ENCODE data around the gene SRD5A1.
A peak's percentile ranks its signal among the peaks of the same experiment; 100 is the strongest.
"Not testable (repeated sequence)": the region's sequence is repeated elsewhere in the genome, so short reads cannot be mapped to it uniquely, and the experiment has no call there.

SRD5A1 gene

DNA sequence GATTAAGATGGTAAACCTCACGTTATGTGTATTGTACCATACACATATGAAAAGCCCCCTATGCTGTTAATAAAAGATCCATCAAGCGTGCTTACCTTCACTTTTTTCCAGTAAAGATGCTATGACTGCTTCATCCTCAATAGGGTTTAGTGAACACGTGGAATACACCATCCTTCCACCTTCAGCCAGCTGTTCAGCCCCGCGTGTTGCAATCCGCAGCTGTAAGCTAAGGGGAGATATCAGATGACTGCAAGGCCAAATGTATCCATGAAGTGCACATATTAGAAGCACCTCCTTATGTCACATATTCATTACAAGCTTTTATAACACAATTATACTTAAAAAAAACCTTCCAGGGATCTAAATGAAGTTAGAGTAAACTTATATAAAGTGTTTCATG lies 16.6 kb upstream of the SRD5A1 start:
- TF ChIP-seq ZNF274 (IDR thresholded peaks at IDR 0.05; ENCODE audit: low read depth, low read length) = no peak
- no peak overlapping the region for H3K4me3 ChIP-seq (ENCODE audit: low read length)

DNA sequence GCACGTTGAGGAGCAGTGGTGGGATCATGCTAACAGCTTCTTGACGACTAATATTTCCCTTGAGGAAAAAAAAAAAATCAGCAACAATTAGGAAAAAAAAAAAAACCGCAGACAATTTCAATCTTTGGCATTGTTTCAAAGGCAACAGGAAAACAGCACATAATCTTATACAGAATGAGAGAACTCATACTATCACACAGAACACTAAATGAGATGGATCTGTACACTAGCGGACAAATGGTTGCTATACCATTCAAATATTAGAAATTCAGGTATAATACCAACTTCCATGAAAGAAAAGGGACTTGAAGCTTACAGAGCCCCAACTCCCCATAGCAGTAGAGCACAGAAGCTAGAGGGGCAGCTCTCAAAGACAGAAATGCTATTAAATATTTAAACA lies 10.0 kb upstream of the SRD5A1 start:
- H3K4me3 ChIP-seq (ENCODE audit: low read length) = no peak overlapping the region
- peak; percentile 52; the same call in 1 of the 2 replicates for TF ChIP-seq ZNF274 (IDR thresholded peaks at IDR 0.05; ENCODE audit: low read depth, low read length)

DNA sequence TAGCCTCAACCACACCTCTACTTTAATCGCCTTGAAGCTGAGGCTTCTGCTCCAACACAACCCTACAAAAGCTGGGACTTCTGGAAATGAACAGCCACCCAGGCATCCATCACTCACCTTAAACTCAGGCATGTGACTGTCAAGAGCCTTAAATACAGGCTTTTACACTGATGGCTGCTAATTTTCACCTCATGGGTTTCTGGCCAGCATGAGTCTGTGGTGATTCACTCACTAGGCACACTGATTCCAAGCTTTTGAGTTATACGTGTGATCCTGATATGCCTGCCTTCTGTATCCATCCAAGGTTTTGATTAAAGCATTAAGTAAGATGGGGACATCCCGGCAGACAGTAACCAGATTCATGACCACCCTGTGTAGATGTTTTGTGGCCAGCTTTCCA lies 9.3 kb upstream of the SRD5A1 start:
- H3K4me3 ChIP-seq (ENCODE audit: low read length) = no peak overlapping the region
- TF ChIP-seq ZNF274 (IDR thresholded peaks at IDR 0.05; ENCODE audit: low read depth, low read length) = no peak; the same call in 1 of the 2 replicates

DNA sequence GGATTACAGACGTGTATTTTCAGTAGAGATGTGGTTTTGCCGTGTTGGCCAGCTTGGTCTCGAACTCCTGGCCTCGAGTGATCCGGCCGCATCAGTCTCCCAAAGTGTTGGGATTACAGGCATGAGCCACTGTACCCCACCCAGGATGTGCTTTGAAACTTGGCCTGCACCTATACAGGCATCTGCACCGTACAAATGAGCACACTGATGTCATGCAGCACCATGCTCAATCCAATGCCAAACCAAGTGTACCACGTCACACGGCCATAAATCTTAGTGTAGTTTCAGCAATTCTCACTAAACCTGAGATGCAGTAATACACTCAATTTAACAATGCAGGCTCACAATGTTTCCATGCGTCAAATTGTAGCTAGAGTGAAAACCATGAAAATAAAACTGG lies 6.7 kb upstream of the SRD5A1 start:
- no peak overlapping the region for H3K4me3 ChIP-seq (ENCODE audit: low read length)
- TF ChIP-seq ZNF274 (IDR thresholded peaks at IDR 0.05; ENCODE audit: low read depth, low read length) = no peak

DNA sequence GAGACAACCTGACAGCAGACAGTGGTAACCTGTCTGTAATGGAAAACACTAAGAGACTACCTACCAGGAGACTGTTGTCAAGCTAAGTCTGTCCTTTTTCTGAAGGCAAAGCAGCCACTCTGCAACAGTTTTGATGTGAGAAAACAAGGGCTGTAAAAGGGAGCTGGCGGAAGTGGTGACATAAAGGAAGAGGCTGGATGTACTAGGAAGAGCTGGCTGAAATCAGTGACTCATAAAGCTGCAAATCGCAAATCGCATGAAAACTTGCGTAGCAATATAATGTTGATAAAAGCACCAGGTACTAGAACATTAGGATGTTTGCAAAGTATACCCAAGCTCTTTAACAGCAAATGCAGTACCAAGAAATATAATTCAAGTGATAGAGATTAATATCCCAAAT lies 1.8 kb upstream of the SRD5A1 start:
- H3K4me3 ChIP-seq (ENCODE audit: low read length) = peak overlapping the region; percentile 90
- TF ChIP-seq ZNF274 (IDR thresholded peaks at IDR 0.05; ENCODE audit: low read depth, low read length) = no peak

DNA sequence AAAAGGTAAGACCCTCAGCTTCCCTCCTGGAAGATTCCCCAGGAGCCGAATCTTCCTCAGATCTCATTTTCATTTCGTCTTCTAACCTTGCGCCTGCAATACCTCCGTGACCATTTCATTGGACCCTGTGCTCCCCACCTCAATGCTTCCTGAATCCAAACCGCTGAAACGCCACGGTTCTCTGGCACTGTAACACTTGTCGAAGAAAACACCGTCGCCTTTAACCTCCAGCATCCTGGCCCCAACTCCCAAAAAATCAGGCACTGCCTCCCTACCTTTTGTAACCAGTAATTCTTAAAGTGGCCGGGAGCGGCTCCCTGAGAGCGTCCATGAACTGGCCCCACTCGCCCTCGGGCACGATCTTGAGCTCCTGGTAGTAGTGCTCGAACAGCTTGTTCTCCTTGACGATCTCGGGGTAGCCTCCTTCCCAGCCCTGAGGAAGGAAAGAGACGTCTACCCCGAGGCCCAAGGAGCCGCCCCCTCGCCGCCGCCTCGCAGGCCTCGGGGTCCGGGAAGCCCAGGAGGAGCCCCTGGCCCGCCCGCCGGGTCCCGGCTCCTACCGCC lies 834 bp upstream of the SRD5A1 start:
- peak overlapping the region; percentile 90 for H3K4me3 ChIP-seq (ENCODE audit: low read length)
- TF ChIP-seq ZNF274 (IDR thresholded peaks at IDR 0.05; ENCODE audit: low read depth, low read length) = no peak

DNA sequence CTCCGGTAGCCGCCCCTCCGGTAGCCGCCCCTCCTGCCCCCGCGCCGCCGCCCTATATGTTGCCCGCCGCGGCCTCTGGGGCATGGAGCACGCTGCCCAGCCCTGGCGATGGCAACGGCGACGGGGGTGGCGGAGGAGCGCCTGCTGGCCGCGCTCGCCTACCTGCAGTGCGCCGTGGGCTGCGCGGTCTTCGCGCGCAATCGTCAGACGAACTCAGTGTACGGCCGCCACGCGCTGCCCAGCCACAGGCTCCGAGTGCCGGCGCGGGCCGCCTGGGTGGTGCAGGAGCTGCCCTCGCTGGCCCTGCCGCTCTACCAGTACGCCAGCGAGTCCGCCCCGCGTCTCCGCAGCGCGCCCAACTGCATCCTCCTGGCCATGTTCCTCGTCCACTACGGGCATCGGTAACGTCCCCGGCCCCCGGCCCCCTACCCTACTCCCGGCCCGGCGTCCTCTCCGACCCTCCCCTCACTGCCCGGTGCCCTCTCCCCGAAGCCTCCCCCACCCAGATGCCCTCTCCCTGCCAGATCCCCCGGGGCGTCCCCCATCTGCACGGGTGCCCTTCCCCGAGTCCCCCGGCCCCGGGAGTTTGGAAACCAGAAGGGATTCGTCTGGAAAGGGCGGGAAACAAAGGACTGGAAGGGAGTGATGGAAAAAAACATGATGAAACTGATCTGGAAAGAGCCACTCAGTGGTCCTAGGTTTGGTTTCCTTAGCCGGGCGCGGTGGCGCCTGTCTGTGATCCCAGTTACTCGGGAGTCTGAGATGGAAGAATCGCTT lies 417 bp downstream of the SRD5A1 start:
- peak overlapping the region; percentile 73 for H3K4me3 ChIP-seq (ENCODE audit: low read length)
- TF ChIP-seq ZNF274 (IDR thresholded peaks at IDR 0.05; ENCODE audit: low read depth, low read length) = no peak

DNA sequence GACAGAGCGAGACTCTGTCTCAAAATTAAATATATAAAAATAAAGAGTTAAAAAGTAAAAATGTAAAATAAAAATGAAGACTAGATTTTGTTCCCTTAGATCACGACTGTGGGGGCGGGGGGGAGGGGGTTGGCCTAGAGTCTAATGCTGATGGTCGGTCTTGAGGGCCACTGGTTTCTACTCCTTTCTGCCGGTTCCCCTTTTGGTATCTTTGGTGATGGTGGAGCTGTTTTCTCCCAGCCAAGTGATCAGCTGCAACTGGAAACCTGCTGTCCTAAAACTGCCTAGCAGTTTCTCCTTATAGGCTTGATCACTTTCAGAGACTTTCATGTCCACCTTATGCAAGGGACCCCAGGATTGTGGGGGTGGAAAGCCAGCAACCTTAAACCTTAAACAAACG lies 1.1 kb downstream of the SRD5A1 start:
- H3K4me3 ChIP-seq (ENCODE audit: low read length) = peak overlapping the region; percentile 73
- no peak for TF ChIP-seq ZNF274 (IDR thresholded peaks at IDR 0.05; ENCODE audit: low read depth, low read length)

DNA sequence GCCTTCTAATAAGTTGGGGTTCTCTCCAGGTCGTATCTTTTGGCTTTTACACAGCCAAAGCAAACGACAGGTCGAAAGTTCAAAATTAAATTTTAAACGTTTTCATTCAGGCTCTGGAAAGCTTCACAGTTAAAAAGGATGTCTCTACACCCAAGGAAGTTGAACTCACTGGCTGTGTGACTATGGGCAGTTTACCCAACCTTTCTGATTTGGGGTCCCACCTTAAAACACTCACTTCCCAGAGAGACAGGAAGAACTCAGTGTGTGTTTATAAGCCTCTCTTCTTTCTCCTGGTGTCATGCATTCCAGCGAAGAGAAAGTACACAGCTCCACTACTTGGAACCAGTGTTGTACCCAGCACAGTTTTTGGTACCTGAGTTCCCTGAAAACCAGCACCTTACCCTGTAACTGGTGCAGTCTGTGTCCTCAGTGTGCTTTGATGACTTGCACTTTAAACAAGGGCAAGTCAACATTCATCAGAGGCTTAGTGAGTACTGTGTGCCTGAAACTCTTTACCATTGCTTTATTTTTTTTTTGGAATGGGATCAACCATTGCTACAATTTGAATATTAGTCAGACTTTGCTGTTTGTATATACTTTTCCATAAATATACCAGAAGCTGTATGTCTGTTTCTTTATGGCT lies 1.7 kb downstream of the SRD5A1 start:
- H3K4me3 ChIP-seq (ENCODE audit: low read length) = no peak overlapping the region
- TF ChIP-seq ZNF274 (IDR thresholded peaks at IDR 0.05; ENCODE audit: low read depth, low read length) = no peak

DNA sequence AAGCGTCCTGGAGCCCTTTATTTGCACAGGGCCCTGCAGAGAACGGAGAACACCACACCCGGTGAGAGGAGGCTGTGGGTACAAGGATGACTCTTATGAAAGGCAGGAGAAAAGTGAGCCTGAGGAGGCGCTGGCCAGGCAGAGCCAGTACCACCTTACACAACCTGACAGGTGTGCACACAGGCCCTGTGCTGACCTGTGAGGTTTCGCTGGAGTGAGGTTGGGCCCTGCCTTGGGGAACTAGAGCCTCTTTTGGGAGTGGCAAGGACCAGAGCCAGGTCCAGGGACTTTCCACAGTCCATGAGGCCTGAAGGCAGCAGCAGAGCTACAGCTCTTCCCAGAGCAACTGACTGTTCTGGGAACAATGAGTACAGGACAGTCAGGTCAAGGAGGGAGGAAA lies 3.1 kb downstream of the SRD5A1 start:
- no peak for TF ChIP-seq ZNF274 (IDR thresholded peaks at IDR 0.05; ENCODE audit: low read depth, low read length)
- no peak overlapping the region for H3K4me3 ChIP-seq (ENCODE audit: low read length)

DNA sequence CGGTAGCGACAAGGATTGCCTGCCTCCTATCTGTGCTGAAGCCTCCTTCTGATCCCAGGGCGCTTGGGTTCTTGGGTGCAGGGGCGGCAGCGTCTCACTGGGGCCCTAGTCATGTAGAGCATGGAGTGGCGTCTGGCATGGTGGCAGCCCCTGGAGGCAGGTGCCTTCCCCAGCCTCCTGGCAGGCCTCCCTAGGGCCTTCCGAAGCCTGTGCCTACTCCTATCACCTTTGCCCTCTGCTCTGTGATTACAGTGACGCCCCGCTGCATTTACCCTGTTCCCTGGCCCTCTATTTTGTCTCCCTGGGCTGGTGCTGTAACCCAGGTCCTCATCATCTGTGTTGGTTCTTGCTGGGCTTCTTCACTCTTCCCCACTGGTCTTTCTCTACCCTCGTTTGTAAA lies 3.8 kb downstream of the SRD5A1 start:
- no peak overlapping the region for H3K4me3 ChIP-seq (ENCODE audit: low read length)
- TF ChIP-seq ZNF274 (IDR thresholded peaks at IDR 0.05; ENCODE audit: low read depth, low read length) = no peak

DNA sequence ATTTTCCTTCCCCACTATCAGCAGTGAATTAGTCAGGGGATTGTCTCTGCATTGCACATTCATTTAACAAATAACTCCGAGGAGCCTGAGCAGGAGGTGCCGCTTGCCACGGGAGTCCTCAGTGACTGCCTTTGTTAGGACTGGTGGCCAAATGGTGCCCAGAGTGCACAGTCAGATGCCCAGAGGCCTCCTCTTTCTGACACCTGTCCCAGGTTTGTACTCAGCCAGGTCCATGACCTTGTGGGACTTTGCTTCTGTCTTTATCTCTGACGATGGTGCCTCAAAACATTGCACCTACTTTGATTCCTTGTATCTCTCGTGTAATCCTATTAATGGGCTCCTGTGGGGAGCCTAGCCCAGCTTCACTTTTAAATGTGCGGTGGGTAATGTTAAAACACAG lies 4.3 kb downstream of the SRD5A1 start:
- no peak overlapping the region for H3K4me3 ChIP-seq (ENCODE audit: low read length)
- TF ChIP-seq ZNF274 (IDR thresholded peaks at IDR 0.05; ENCODE audit: low read depth, low read length) = no peak

DNA sequence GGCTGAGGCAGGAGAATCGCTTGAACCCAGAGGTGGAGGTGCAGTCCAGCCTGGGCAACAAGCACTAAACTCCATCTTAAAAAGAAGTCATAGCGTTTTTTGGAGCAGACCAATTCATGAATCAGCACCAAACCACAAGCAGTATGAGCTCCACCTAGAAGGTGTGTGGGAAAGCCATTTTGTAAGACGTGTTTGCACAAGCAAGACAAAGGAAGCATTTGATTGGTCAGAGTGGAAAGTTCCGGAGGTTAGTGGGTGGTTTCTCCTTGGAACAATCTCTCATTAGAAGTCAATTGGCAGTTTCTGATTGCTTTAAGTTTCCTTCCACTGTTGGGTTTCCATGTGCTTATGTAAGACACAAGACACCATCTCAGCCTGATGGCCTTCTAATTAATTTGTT lies 5.0 kb downstream of the SRD5A1 start:
- no peak for TF ChIP-seq ZNF274 (IDR thresholded peaks at IDR 0.05; ENCODE audit: low read depth, low read length)
- H3K4me3 ChIP-seq (ENCODE audit: low read length) = no peak overlapping the region

DNA sequence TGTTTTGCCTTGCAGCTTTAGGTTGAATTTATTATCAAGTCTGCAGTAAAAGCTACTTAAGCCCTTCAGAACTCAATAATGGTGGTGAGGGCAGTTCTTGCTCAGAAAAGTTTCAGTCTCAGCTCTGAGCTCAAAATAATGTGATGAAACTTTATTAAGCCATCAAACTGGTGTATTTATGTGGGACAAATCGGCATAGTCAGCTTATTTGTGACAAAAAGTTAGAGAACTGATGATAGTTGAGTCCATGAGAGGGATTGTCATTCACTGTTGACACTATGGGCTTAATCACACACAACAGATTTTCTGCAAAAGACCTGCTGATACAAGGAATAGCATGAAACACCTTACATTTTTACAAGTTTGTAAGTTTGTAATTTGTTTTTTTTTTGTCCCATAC lies 9.4 kb downstream of the SRD5A1 start:
- H3K4me3 ChIP-seq (ENCODE audit: low read length) = no peak overlapping the region
- TF ChIP-seq ZNF274 (IDR thresholded peaks at IDR 0.05; ENCODE audit: low read depth, low read length) = no peak

DNA sequence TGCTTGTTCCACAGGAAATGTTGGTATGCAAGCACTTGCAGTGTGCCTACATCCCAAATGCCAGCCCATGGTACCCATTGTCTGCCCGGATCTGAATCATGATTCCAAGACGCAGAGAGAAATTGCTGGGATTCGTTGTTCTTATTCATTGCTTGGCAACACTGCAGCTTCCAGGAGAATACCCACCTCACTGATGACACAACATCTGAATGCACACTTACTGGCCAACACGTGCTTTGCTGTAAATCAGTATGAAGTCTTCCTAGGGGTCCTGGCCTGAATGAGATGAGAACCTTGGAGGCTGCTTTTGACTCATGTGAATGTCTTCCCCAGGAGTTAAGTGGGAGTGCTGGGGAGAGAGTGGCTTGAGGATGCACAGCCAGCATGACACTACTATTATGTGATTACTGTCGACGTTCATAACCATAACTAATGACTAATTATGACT lies 11.6 kb downstream of the SRD5A1 start:
- no peak for TF ChIP-seq ZNF274 (IDR thresholded peaks at IDR 0.05; ENCODE audit: low read depth, low read length)

DNA sequence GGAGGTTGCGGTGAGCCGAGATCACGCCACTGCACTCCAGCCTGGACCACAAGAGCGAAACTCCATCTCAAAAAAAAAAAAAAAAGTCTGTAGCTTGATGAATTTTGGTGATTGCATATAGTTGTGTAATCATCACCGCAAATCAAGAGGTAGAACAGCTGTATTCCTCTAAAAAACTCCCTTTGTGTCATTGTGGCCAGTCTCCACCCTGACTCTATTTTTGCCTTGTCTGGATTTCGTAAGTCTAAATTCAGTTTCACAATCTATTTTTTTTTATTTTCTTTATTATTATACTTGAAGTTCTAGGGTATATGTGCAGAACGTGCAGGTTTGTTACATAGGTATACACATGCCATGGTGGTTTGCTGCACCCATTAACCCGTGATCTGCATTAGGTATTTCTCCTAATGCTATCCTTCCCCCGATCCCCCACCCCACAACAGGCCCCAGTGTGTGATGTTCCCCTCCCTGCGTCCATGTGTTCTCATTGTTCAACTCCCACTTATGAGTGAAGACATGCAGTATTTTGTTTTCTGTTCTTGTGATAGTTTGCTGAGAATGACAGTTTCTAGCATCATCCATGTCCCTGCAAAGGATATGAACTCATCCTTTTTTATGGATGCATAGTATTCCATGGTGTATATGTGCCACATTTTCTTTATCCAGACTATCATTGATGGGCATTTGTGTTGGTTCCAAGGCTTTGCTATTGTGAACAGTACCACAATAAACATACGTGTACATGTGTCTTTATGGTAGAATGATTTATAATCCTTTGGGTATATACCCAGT lies 12.5 kb downstream of the SRD5A1 start:
- H3K4me3 ChIP-seq (ENCODE audit: low read length) = not testable (repeated sequence)

More for the DNA sequence above, 11.6 kb downstream of the SRD5A1 start:
- H3K4me3 ChIP-seq (ENCODE audit: low read length) = no peak overlapping the region
